ENCODE measurements around the gene NPVF. TPM values are rescaled to one million over a fixed set of nuclear protein-coding genes. Genes with fewer than 3 reads are reported as not detected.

Gene NPVF
- total RNA-seq, 2 donors from 2014 or later: not detected

GRCh38 chr7:25181532-25181931, 46.8 kb downstream of the NPVF start:
- 78 to 79% methylated on average over 3 of the region's 3 CpGs for WGBS, 2 donors

GRCh38 chr7:25180946-25181345, 47.3 kb downstream of the NPVF start:
- H3K4me1 ChIP-seq: peaks cover 12% of the 10 kb centered on the region
- DNase-seq (no peak), ATAC-seq (no peak)
- intact Hi-C loops (cut with DNase I): no loop called here
- H3K27me3 ChIP-seq: no peaks in the 10 kb centered on the region
- WGBS, 2 donors: 73 to 82% methylated on average over 7 of the region's 7 CpGs
- H3K36me3 ChIP-seq (replicated peaks in 1 of 2; ENCODE audit: insufficient read depth in 1 of 2, low read depth in 2 of 2): no peaks in the 10 kb centered on the region
- TF ChIP-seq POLR2A (IDR thresholded peaks at IDR 0.05) (no peak), CTCF (IDR thresholded peaks at IDR 0.05) (no peak)
- peak overlapping the region in 1 of 4 donors; percentile 80 for H3K27ac ChIP-seq
- no peaks in the 10 kb centered on the region for H3K9me3 ChIP-seq
- H3K4me3 ChIP-seq: no peak overlapping the region

More at GRCh38 chr7:25181532-25181931, 46.8 kb downstream of the NPVF start:
- Histone ChIP-seq H3K4me3 (no peak overlapping the region), H3K27me3 (no peaks in the 10 kb centered on the region), H3K36me3 (replicated peaks in 1 of 2; ENCODE audit: insufficient read depth in 1 of 2, low read depth in 2 of 2) (no peaks in the 10 kb centered on the region), H3K9me3 (no peaks in the 10 kb centered on the region), H3K27ac (no peak overlapping the region), H3K4me1 (peaks cover 12% of the 10 kb centered on the region)
- intact Hi-C loops (cut with DNase I): no loop called here
- ATAC-seq (no peak), DNase-seq (no peak)
- TF ChIP-seq CTCF (IDR thresholded peaks at IDR 0.05) (no peak), POLR2A (IDR thresholded peaks at IDR 0.05) (no peak)

- H3K27me3 ChIP-seq: no peaks in the 10 kb centered on the region
- no peak for TF ChIP-seq POLR2A (IDR thresholded peaks at IDR 0.05)
- peak in 2 of 7 experiments; percentile 5 to 21 for TF ChIP-seq CTCF (IDR thresholded peaks at IDR 0.05)
- H3K4me3 ChIP-seq: peak overlapping the region; percentile 26 to 79
- intact Hi-C loops (cut with DNase I): no loop called here
- no peaks in the 10 kb centered on the region for H3K9me3 ChIP-seq
- H3K36me3 ChIP-seq (replicated peaks in 1 of 2; ENCODE audit: insufficient read depth in 1 of 2, low read depth in 2 of 2): no peaks in the 10 kb centered on the region
- peaks cover 12% of the 10 kb centered on the region for H3K4me1 ChIP-seq
- H3K27ac ChIP-seq: peak overlapping the region in 3 of 4 donors; percentile 69 to 81 (median 80)
- 11 to 14% methylated on average over 5 to 6 of the region's 6 CpGs for WGBS, 2 donors
- DNase-seq: no peak
- peak; percentile 57 for ATAC-seq
Measured at GRCh38 chr7:25180592-25180923, 47.7 kb downstream of the NPVF start.

- peak; percentile 96 for ATAC-seq
- peak; percentile 91 to 95 (median 94) for DNase-seq
- 0% methylated on average over 9 to 64 of the region's 74 CpGs for WGBS, 2 donors
Measured at GRCh38 chr7:25179771-25180591, 48.3 kb downstream of the NPVF start.

More at GRCh38 chr7:25179771-25180591, 48.3 kb downstream of the NPVF start:
- Histone ChIP-seq H3K4me1 (peaks cover 12% of the 10 kb centered on the region), H3K27ac (peak overlapping the region; percentile 46 to 81 (median 74)), H3K36me3 (replicated peaks in 1 of 2; ENCODE audit: insufficient read depth in 1 of 2, low read depth in 2 of 2) (no peaks in the 10 kb centered on the region), H3K27me3 (no peaks in the 10 kb centered on the region), H3K9me3 (no peaks in the 10 kb centered on the region), H3K4me3 (peak overlapping the region; percentile 26 to 79)
- TF ChIP-seq CTCF (IDR thresholded peaks at IDR 0.05): peak; percentile 59 to 98 (median 78)
- peak; percentile 50 to 73 (median 70) for TF ChIP-seq POLR2A (IDR thresholded peaks at IDR 0.05)
- intact Hi-C loops (cut with DNase I): no loop called here
